Heart left ventricle (tissue), 13 donors: ENCODE data around the gene LIPK.

ENCODE experiments used
- POLR2A ChIP-seq, 2 donors: fragments of 450-650 bp; IDR thresholded peaks; one replicate each; pipeline ENCODE4 v1.6.1; 2017; ENCODE audit warnings: antibody characterized with exemption in 2 of 2, mild to moderate bottlenecking in 2 of 2, moderate library complexity in 2 of 2
- TF ChIP-seq, protein P1 (sequence below), 12 donors: fragments of 200-600 bp; sonication (generic) in 4 of 12; IDR thresholded peaks; one replicate each; pipeline versions ENCODE4 v1.5.0 to v1.8.0; 2018 to 2022; ENCODE audit warnings: antibody characterized with exemption in 12 of 12, mild to moderate bottlenecking in 5 of 12
- donor health status: ischemic (EF 13 %, LVEDD 7.1; RV severe dilation, severe dysfunction).
- donor health status: DM: no; HTN: yes; CAD: no.
- donor health status: DM: no; HTN: no; CAD: no.
- donor health status: ischemic (EF 25% LVEDD 6.9; RV normal size, moderate dysfunction).
- donor health status: ischemic (EF 25% LVEDD 5.7; RV mildly dilated, moderate dysfunction).
- donor health status: ischemic (EF 35%, LVEDD 5.7; RV mildly dilated, moderate dysfunction).
- donor health status: nonischemic (EF 11% LVEDD 7.7; RV severe dilation, severe dysfunction).
- donor health status: DM: yes; HTN: yes; CAD: no.
- donor health status: PGD.
- donor health status: ischemic (EF 29% LVEDD 5.4; RV normal size, mild dysfunction).
- donor health status: nonischemic (EF 23%, LVEDD 6.1; RV moderate dilation, normal function).

- TF ChIP-seq, protein P1, sequence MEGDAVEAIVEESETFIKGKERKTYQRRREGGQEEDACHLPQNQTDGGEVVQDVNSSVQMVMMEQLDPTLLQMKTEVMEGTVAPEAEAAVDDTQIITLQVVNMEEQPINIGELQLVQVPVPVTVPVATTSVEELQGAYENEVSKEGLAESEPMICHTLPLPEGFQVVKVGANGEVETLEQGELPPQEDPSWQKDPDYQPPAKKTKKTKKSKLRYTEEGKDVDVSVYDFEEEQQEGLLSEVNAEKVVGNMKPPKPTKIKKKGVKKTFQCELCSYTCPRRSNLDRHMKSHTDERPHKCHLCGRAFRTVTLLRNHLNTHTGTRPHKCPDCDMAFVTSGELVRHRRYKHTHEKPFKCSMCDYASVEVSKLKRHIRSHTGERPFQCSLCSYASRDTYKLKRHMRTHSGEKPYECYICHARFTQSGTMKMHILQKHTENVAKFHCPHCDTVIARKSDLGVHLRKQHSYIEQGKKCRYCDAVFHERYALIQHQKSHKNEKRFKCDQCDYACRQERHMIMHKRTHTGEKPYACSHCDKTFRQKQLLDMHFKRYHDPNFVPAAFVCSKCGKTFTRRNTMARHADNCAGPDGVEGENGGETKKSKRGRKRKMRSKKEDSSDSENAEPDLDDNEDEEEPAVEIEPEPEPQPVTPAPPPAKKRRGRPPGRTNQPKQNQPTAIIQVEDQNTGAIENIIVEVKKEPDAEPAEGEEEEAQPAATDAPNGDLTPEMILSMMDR (IDR thresholded peaks at IDR 0.05) = no peak
- no peak for TF ChIP-seq POLR2A (IDR thresholded peaks at IDR 0.05)
Measured at GRCh38 chr10:88661018-88661417, 45.0 kb upstream of the LIPK start.
